Measurements from ENCODE around the gene BAHCC1.

DNA sequence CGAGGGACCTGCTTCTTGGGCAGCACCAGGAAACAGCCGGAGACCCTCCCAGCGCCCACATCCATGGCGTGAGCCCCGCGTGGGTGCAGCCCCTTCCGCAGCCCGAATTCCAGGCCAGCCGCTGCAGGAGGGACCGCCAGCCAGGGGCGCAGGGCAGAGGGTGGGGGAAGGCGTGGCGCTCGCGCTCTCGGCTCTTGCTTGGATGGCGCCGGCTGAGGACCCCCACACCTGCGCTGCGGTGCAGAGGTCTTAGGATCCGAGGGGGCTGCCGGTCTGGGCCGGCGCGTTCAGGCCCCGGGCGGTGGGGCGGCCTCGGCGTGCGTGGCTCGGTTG is 88.6 kb downstream of the BAHCC1 start:
- no peak for TF ChIP-seq EZH2 (IDR thresholded peaks at IDR 0.05)
- TF ChIP-seq, protein P1, sequence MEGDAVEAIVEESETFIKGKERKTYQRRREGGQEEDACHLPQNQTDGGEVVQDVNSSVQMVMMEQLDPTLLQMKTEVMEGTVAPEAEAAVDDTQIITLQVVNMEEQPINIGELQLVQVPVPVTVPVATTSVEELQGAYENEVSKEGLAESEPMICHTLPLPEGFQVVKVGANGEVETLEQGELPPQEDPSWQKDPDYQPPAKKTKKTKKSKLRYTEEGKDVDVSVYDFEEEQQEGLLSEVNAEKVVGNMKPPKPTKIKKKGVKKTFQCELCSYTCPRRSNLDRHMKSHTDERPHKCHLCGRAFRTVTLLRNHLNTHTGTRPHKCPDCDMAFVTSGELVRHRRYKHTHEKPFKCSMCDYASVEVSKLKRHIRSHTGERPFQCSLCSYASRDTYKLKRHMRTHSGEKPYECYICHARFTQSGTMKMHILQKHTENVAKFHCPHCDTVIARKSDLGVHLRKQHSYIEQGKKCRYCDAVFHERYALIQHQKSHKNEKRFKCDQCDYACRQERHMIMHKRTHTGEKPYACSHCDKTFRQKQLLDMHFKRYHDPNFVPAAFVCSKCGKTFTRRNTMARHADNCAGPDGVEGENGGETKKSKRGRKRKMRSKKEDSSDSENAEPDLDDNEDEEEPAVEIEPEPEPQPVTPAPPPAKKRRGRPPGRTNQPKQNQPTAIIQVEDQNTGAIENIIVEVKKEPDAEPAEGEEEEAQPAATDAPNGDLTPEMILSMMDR (IDR thresholded peaks at IDR 0.05) = no peak

All from neural progenitor cell (in vitro differentiated cells).